ENCODE measurements around the gene ERF. TPM values are rescaled to one million over a fixed set of nuclear protein-coding genes. Genes with fewer than 3 reads are reported as not detected.

Gene ERF
- total and polyA plus RNA-seq, 2 of the 8 experiments (the other 6 are each of a cell fraction or from before 2014, with no cell fraction given): 43.7 to 62.7 TPM

GRCh38 chr19:42287827-42288107, 32.8 kb upstream of the ERF start:
- POLR2A ChIA-PET (ENCODE audit: partially characterized antibody): interaction anchor here (0.6 to 4.3 kb wide), 4 partner anchors 7 to 1491 kb away, joined by 3 to 20 read pairs (median 14); no protein-coding TSS in a partner anchor
- Histone ChIP-seq H2BK12ac (ENCODE audit: low read depth, low read length) (no peak overlapping the region), H4K91ac (replicated peaks; ENCODE audit: insufficient read length, low read length) (no peak overlapping the region), H3K4ac (replicated peaks; ENCODE audit: insufficient read length, low read depth, low read length) (no peak overlapping the region), H4K20me1 (replicated peaks in 1 of 2; ENCODE audit: control insufficient read depth in 1 of 2, insufficient read depth in 2 of 2, low read length in 2 of 2) (peaks cover 3 to 20% of the 10 kb centered on the region in 2 experiments), H3K4me1 (replicated peaks in 1 of 4; ENCODE audit: control insufficient read depth in 3 of 4, insufficient read depth in 4 of 4, low read length in 3 of 4) (peaks cover 0 to 20% (median 16%) of the 10 kb centered on the region in 4 experiments; a peak in 6 of 7 replicates), H3K9ac (replicated peaks in 1 of 4; ENCODE audit: extremely low read depth in 1 of 4, low read depth in 3 of 4, low read length in 3 of 4) (no peak overlapping the region), H3K23me2 (ENCODE audit: low read depth, low read length) (peaks cover 15% of the 10 kb centered on the region), H3K23ac (ENCODE audit: insufficient read length) (no peak overlapping the region), H2BK20ac (ENCODE audit: low read length) (no peak overlapping the region), H3K56ac (replicated peaks; ENCODE audit: insufficient read length, low read depth, low read length) (no peak overlapping the region), H3K79me1 (ENCODE audit: low read depth, low read length) (peaks cover 26% of the 10 kb centered on the region), H3K9me3 (ENCODE audit: insufficient read depth in 2 of 2, low read depth in 1 of 2, low read length in 1 of 2) (no peaks in the 10 kb centered on the region), H3K4me2 (ENCODE audit: insufficient read depth in 1 of 2, low read depth in 2 of 2, low read length in 2 of 2) (no peak overlapping the region), H3K27ac (ENCODE audit: low read depth, low read length) (no peak overlapping the region), H4K8ac (ENCODE audit: extremely low read depth, insufficient read depth, low read length) (no peak overlapping the region), H3K27me3 (replicated peaks in 1 of 4; ENCODE audit: control insufficient read depth in 3 of 4, extremely low read depth in 1 of 4, insufficient read depth in 3 of 4, low read length in 3 of 4) (no peaks in the 10 kb centered on the region), H2AFZ (ENCODE audit: low read length) (no peak overlapping the region), H3K18ac (ENCODE audit: extremely low read depth, low read length) (no peak overlapping the region), H3K36me3 (ENCODE audit: control insufficient read depth in 2 of 4, insufficient read depth in 4 of 4, low read length in 3 of 4) (peaks cover 13 to 46% (median 41%) of the 10 kb centered on the region in 4 experiments; a peak in 7 of 8 replicates), H3K79me2 (ENCODE audit: control insufficient read depth in 1 of 2, insufficient read depth in 2 of 2, low read length in 2 of 2) (peaks cover 0 to 22% of the 10 kb centered on the region in 2 experiments; a peak in 2 of 4 replicates), H4K5ac (ENCODE audit: insufficient read length, low read depth, low read length) (no peak overlapping the region), H2BK5ac (ENCODE audit: low read depth, low read length) (no peak overlapping the region; the same call in 1 of the 2 replicates), H3K4me3 (ENCODE audit: extremely low read depth in 1 of 4, insufficient read depth in 2 of 4, low read depth in 3 of 4, low read length in 4 of 4) (no peak overlapping the region), H3K14ac (ENCODE audit: insufficient read length) (no peak overlapping the region), H2BK15ac (ENCODE audit: low read length) (no peak overlapping the region), H2AK5ac (ENCODE audit: low read depth, low read length) (no peak overlapping the region), H2BK120ac (replicated peaks; ENCODE audit: low read depth, low read length) (no peak overlapping the region)
- CTCF ChIA-PET (ENCODE audit: partially characterized antibody): interaction anchor here (6.6 to 10.6 kb wide), 2 partner anchors 9 to 40 kb away, joined by 41 to 155 read pairs; partner anchors contain the start of gene GSK3A
- FAIRE-seq: no peak
- TF ChIP-seq JUND (IDR thresholded peaks at IDR 0.05; ENCODE audit: low read length): no peak
- no peak for TF ChIP-seq SRF (IDR thresholded peaks at IDR 0.05; ENCODE audit: low read depth, low read length)
- no peak for TF ChIP-seq TAF7 (optimal IDR thresholded peaks at IDR 0.05; ENCODE audit: borderline replicate concordance, low read depth, low read length)
- no peak for DNase-seq (ENCODE audit: low read depth in 1 of 2, low spot score in 2 of 2)
- WGBS, 2 experiments (ENCODE audit: extremely low coverage in 1 of 2, insufficient coverage in 1 of 2, insufficient read length in 1 of 2, insufficient replicate concordance in 2 of 2, low coverage in 1 of 2, low lambda C conversion rate in 2 of 2, missing lambda C conversion rate in 1 of 2): 100% methylated on average over 4 of the region's 10 CpGs; no CpG with 5 or more reads in 1 of the 2 experiments
